ENCODE measurements around the gene KSR1.
"Not testable (repeated sequence)": the region's sequence is repeated elsewhere in the genome, so short reads cannot be mapped to it uniquely, and the experiment has no call there.

GRCh38 chr17:27632766-27633165 is 176.5 kb downstream of the KSR1 start:
- TF ChIP-seq POLR2A, EP300 (IDR thresholded peaks at IDR 0.05): not testable (repeated sequence)
- TF ChIP-seq, protein P1, sequence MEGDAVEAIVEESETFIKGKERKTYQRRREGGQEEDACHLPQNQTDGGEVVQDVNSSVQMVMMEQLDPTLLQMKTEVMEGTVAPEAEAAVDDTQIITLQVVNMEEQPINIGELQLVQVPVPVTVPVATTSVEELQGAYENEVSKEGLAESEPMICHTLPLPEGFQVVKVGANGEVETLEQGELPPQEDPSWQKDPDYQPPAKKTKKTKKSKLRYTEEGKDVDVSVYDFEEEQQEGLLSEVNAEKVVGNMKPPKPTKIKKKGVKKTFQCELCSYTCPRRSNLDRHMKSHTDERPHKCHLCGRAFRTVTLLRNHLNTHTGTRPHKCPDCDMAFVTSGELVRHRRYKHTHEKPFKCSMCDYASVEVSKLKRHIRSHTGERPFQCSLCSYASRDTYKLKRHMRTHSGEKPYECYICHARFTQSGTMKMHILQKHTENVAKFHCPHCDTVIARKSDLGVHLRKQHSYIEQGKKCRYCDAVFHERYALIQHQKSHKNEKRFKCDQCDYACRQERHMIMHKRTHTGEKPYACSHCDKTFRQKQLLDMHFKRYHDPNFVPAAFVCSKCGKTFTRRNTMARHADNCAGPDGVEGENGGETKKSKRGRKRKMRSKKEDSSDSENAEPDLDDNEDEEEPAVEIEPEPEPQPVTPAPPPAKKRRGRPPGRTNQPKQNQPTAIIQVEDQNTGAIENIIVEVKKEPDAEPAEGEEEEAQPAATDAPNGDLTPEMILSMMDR (IDR thresholded peaks at IDR 0.05), result not testable (repeated sequence)
- peak; percentile 10 to 44 (median 16) for TF ChIP-seq POLR2AphosphoS5 (IDR thresholded peaks at IDR 0.05)
